Hepatocyte (in vitro differentiated cells): ENCODE results near the gene BTRC. TPM values are rescaled to one million over a fixed set of nuclear protein-coding genes. Genes with fewer than 3 reads are reported as not detected.

Source experiments
- DNase-seq: peaks from one replicate; pipeline ENCODE4 v3.0.0-alpha.2; 2016; ENCODE audit warnings: low spot score
- H2AFZ ChIP-seq: fragments of 200-600 bp; sonication (generic); 2 replicates; pipeline ENCODE4 v1.6.0; 2016; ENCODE audit warnings: antibody characterized with exemption, mild to moderate bottlenecking
- H3K27ac ChIP-seq: fragments of 200-600 bp; sonication (generic); 2 replicates; pipeline ENCODE4 v1.5.1; 2016; ENCODE audit warnings: mild to moderate bottlenecking
- H3K27me3 ChIP-seq: fragments of 200-600 bp; sonication (generic); 2 replicates; pipeline ENCODE4 v1.6.1; 2016
- H3K36me3 ChIP-seq: fragments of 200-600 bp; sonication (generic); replicated peaks from 2 replicates; pipeline ENCODE4 v1.5.1; 2016; ENCODE audit warnings: low read depth; ENCODE audit not compliant: insufficient read depth
- H3K4me1 ChIP-seq: fragments of 200-600 bp; sonication (generic); 2 replicates; pipeline ENCODE4 v1.5.1; 2016; ENCODE audit warnings: mild to moderate bottlenecking, moderate library complexity; ENCODE audit not compliant: insufficient read depth
- H3K4me2 ChIP-seq: fragments of 200-600 bp; sonication (generic); 2 replicates; pipeline ENCODE4 v1.6.0; 2016
- H3K4me3 ChIP-seq: fragments of 200-600 bp; sonication (generic); 2 replicates; pipeline ENCODE4 v1.5.1; 2016; ENCODE audit warnings: mild to moderate bottlenecking
- H3K79me2 ChIP-seq: fragments of 200-600 bp; sonication (generic); 2 replicates; pipeline ENCODE4 v1.6.0; 2017; ENCODE audit warnings: mild to moderate bottlenecking
- H3K9me2 ChIP-seq: fragments of 200-600 bp; sonication (generic); replicated peaks from 2 replicates; pipeline ENCODE4 v1.6.0; 2017; ENCODE audit warnings: mild to moderate bottlenecking; ENCODE audit not compliant: insufficient read depth
- H3K9me3 ChIP-seq: fragments of 200-600 bp; sonication (generic); 2 replicates; pipeline ENCODE4 v1.5.1; 2016; ENCODE audit warnings: low read depth, mild to moderate bottlenecking
- H4K20me1 ChIP-seq: fragments of 200-600 bp; sonication (generic); 2 replicates; pipeline ENCODE4 v1.6.0; 2016; ENCODE audit warnings: mild to moderate bottlenecking; ENCODE audit not compliant: insufficient read depth, poor library complexity, severe bottlenecking
- EZH2 ChIP-seq: fragments of 200-600 bp; sonication (generic); IDR thresholded peaks from 2 replicates; pipeline ENCODE4 v1.6.1; 2016; ENCODE audit warnings: antibody characterized with exemption, mild to moderate bottlenecking, borderline replicate concordance
- EZH2phosphoT487 ChIP-seq: fragments of 200-600 bp; sonication (generic); IDR thresholded peaks from one replicate; pipeline ENCODE4 v1.6.1; 2018; ENCODE audit warnings: antibody characterized with exemption, mild to moderate bottlenecking, low read depth, moderate library complexity; ENCODE audit not compliant: unreplicated experiment, severe bottlenecking
- WGBS: methylation state at CpG from one replicate; pipeline ENCODE4 v1.1.6; 2016; ENCODE audit warnings: low lambda C conversion rate; ENCODE audit errors: missing lambda C conversion rate; 5-methylcytosine and 5-hydroxymethylcytosine counted together
- polyA plus RNA-seq: library from polyadenylated mRNA; unstranded; fragments of >200 nt; fragmentation: Nextera tagmentation; extraction: Ambion mirVana; gene quantifications from 2 replicates; pipeline ENCODE4 v1.2.1, GENCODE V29; 2016
- total RNA-seq: library from RNA; depleted of rRNA; stranded (reverse); fragments of >200 nt; gene quantifications from 2 replicates; pipeline ENCODE4 v1.2.3, GENCODE V29; 2014
- TF ChIP-seq, protein P1 (sequence below): fragments of 200-600 bp; sonication (generic); IDR thresholded peaks from 2 replicates; pipeline ENCODE4 v1.5.1; 2016; ENCODE audit warnings: antibody characterized with exemption, mild to moderate bottlenecking; ENCODE audit not compliant: poor library complexity

The BTRC gene
- total and polyA plus RNA-seq, 2 experiments from 2014 or later = 14.5 to 24.3 TPM

DNA sequence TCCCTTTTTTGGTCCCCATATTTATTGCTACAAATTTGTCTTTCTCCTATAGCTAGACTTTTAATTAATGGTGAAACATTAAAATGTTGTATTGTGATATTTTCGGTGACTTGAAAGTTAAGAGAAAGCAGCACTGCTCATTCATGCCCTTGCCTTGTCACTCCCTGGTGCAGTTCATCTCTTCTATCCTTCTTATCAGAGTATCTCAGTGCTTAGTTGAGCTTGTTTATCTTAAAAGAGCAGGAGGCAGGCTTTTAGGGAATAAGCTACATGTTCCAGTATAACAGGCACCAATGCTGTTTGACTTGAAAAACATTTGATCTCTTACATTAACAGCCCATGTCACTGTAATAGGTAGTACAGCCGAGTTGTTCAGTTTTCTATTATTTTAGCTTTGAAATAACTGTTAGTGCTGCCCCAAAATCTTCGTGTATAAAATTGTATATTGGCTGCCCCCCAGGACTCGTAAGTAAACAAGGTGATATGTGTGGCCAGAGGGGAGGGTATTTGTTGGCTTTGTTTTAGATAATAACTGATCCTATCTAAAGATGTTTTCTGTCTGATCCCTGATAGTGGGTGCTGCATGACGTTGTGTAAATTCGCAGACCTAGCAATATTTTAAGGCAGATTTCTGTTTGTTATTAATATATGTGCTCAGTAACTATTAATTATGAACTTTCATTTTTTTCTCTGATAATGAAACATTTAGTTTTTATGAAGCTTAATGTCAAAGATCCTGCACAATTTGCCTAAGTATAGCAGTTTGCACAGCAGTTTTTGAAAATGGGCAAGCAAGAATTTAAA, 96.5 kb downstream of the BTRC start:
- Histone ChIP-seq H3K36me3 (no peaks in the 10 kb centered on the region), H3K9me3 (no peaks in the 10 kb centered on the region), H2AFZ (no peak overlapping the region), H3K4me1 (peaks cover 10% of the 10 kb centered on the region), H3K4me3 (no peak overlapping the region), H3K79me2 (peaks cover 7% of the 10 kb centered on the region), H3K9me2 (no peaks in the 10 kb centered on the region), H3K27me3 (no peaks in the 10 kb centered on the region), H3K27ac (no peak overlapping the region), H4K20me1 (peaks cover 38% of the 10 kb centered on the region), H3K4me2 (peak overlapping the region; percentile 12)
- DNase-seq = no peak
- TF ChIP-seq EZH2phosphoT487 (no peak), EZH2 (no peak)
- TF ChIP-seq, protein P1, sequence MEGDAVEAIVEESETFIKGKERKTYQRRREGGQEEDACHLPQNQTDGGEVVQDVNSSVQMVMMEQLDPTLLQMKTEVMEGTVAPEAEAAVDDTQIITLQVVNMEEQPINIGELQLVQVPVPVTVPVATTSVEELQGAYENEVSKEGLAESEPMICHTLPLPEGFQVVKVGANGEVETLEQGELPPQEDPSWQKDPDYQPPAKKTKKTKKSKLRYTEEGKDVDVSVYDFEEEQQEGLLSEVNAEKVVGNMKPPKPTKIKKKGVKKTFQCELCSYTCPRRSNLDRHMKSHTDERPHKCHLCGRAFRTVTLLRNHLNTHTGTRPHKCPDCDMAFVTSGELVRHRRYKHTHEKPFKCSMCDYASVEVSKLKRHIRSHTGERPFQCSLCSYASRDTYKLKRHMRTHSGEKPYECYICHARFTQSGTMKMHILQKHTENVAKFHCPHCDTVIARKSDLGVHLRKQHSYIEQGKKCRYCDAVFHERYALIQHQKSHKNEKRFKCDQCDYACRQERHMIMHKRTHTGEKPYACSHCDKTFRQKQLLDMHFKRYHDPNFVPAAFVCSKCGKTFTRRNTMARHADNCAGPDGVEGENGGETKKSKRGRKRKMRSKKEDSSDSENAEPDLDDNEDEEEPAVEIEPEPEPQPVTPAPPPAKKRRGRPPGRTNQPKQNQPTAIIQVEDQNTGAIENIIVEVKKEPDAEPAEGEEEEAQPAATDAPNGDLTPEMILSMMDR = no peak
- 35% methylated on average over 6 of the region's 6 CpGs for WGBS

DNA sequence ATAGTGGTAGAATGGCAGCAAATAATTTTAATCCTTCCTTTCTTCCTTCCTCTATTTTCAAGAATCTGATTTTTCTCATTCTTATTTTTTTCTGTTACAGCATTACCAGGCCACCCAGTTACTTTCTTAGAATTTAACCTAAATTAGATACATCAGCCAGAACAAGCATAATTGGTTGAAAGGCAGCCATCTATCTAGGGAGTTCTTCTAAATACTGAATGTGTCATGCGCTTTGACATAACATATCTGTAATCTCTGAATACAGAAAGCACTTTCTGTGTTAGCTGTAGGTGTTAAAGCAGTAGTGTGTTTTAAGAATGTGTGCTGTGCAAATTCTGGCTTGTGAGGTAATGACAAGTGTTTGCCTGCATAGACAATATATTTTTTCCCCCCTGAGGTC, 97.3 kb downstream of the BTRC start:
- H3K4me1 ChIP-seq = peaks cover 10% of the 10 kb centered on the region
- no peaks in the 10 kb centered on the region for H3K9me3 ChIP-seq
- H3K27me3 ChIP-seq = no peaks in the 10 kb centered on the region
- H3K4me3 ChIP-seq = no peak overlapping the region
- TF ChIP-seq, protein P1 = no peak
- no peak for TF ChIP-seq EZH2phosphoT487
- TF ChIP-seq EZH2 = no peak
- peaks cover 7% of the 10 kb centered on the region for H3K79me2 ChIP-seq
- H4K20me1 ChIP-seq = peaks cover 36% of the 10 kb centered on the region
- 96% methylated on average over 1 of the region's 1 CpG for WGBS
- no peaks in the 10 kb centered on the region for H3K36me3 ChIP-seq
- no peak overlapping the region for H2AFZ ChIP-seq
- H3K27ac ChIP-seq = no peak overlapping the region
- H3K4me2 ChIP-seq = no peak overlapping the region
- no peaks in the 10 kb centered on the region for H3K9me2 ChIP-seq
- DNase-seq = no peak

DNA sequence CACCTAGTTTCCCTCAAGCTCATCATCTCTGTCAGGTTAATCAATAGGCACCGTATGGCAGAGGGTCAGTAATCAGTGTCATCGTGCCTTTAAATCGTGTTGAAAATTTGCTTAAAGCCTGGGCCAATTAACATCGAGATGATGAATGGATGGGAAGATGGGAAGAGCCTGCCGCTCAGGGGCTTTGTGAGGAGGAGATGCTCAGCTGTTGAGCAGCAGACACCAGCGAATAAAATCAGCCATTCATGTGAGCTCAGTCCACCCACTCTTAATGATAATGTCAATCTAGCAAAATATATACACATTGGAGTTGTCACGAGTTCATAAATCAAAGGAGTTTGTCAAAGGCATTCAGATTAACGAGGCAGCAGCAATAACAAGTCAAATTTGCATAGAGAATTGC, 97.7 kb downstream of the BTRC start:
- DNase-seq = no peak
- H3K27ac ChIP-seq = no peak overlapping the region
- no peaks in the 10 kb centered on the region for H3K27me3 ChIP-seq
- no peaks in the 10 kb centered on the region for H3K9me2 ChIP-seq
- no peak overlapping the region for H3K4me3 ChIP-seq
- peaks cover 7% of the 10 kb centered on the region for H3K79me2 ChIP-seq
- peaks cover 35% of the 10 kb centered on the region for H4K20me1 ChIP-seq
- no peak overlapping the region for H3K4me2 ChIP-seq
- 68% methylated on average over 8 of the region's 8 CpGs for WGBS
- no peaks in the 10 kb centered on the region for H3K36me3 ChIP-seq
- TF ChIP-seq EZH2phosphoT487 (no peak), EZH2 (no peak)
- TF ChIP-seq, protein P1 = no peak
- no peak overlapping the region for H2AFZ ChIP-seq
- H3K4me1 ChIP-seq = peaks cover 10% of the 10 kb centered on the region
- H3K9me3 ChIP-seq = no peaks in the 10 kb centered on the region
